Activated naive CD4-positive, alpha-beta T cell treated with anti-CD3 and anti-CD28 coated beads, Interleukin-2, amount 10 ng/mL, durations not matched to agents 7 days and 5 days (primary cell): ENCODE measurements around the gene ANO1.

Experiments used
- CTCF ChIA-PET: fragments of 350-600 bp; sonication (Branson Sonifier 250); formaldehyde crosslinking; loops from one replicate; lab custom pipeline; 2021; ENCODE audit warnings: antibody characterized with exemption; lab: Charles Lee
- DNase-seq: peaks from one replicate; pipeline ENCODE4 v3.0.0-alpha.2; 2020
- H3K27ac Mint-ChIP-seq: one replicate; pipeline ENCODE4 v1.8.0; 2021; ENCODE audit warnings: mild to moderate bottlenecking, moderate library complexity, mixed read lengths
- H3K27me3 Mint-ChIP-seq: one replicate; pipeline ENCODE4 v1.8.0; 2021; ENCODE audit warnings: mild to moderate bottlenecking, mixed read lengths
- H3K36me3 Mint-ChIP-seq: one replicate; pipeline ENCODE4 v1.8.0; 2021; ENCODE audit warnings: mixed read lengths
- H3K4me1 Mint-ChIP-seq: one replicate; pipeline ENCODE4 v1.8.0; 2021; ENCODE audit warnings: mixed read lengths
- H3K4me3 Mint-ChIP-seq: one replicate; pipeline ENCODE4 v1.8.0; 2021; ENCODE audit warnings: mild to moderate bottlenecking, moderate library complexity, mixed read lengths
- H3K9me3 Mint-ChIP-seq: one replicate; pipeline ENCODE4 v1.8.0; 2021; ENCODE audit warnings: mixed read lengths

ANO1 gene

GRCh38 chr11:70064008-70064725 lies 13.9 kb upstream of the ANO1 start:
- H3K4me3 Mint-ChIP-seq, result no peak overlapping the region
- no peaks in the 10 kb centered on the region for H3K4me1 Mint-ChIP-seq
- peaks cover 21% of the 10 kb centered on the region for H3K27me3 Mint-ChIP-seq
- H3K27ac Mint-ChIP-seq, result no peak overlapping the region
- no peaks in the 10 kb centered on the region for H3K36me3 Mint-ChIP-seq
- H3K9me3 Mint-ChIP-seq, result no peaks in the 10 kb centered on the region
- CTCF ChIA-PET, result no interaction called here
- DNase-seq, result no peak

- no peaks in the 10 kb centered on the region for H3K9me3 Mint-ChIP-seq
- H3K4me1 Mint-ChIP-seq, result no peaks in the 10 kb centered on the region
- no peak for DNase-seq
- CTCF ChIA-PET, result interaction anchor here (0.6 kb wide), 1 partner anchor 163 kb away, joined by 3 read pairs; no protein-coding TSS in a partner anchor
- no peaks in the 10 kb centered on the region for H3K36me3 Mint-ChIP-seq
- no peak overlapping the region for H3K4me3 Mint-ChIP-seq
- H3K27ac Mint-ChIP-seq, result no peak overlapping the region
- H3K27me3 Mint-ChIP-seq, result peaks cover 23% of the 10 kb centered on the region
Observed at GRCh38 chr11:70064726-70065317, 13.3 kb upstream of the ANO1 start.

GRCh38 chr11:70065318-70066135 lies 12.6 kb upstream of the ANO1 start:
- DNase-seq, result no peak
- CTCF ChIA-PET, result interaction anchor here (0.6 kb wide), 1 partner anchor 164 kb away, joined by 3 read pairs; no protein-coding TSS in a partner anchor
- Mint-ChIP-seq H3K4me3 (no peak overlapping the region), H3K4me1 (no peaks in the 10 kb centered on the region), H3K27ac (no peak overlapping the region), H3K36me3 (no peaks in the 10 kb centered on the region), H3K9me3 (no peaks in the 10 kb centered on the region), H3K27me3 (peaks cover 29% of the 10 kb centered on the region)

- Mint-ChIP-seq H3K27me3 (peaks cover 32% of the 10 kb centered on the region), H3K9me3 (no peaks in the 10 kb centered on the region), H3K4me3 (no peak overlapping the region), H3K4me1 (no peaks in the 10 kb centered on the region), H3K36me3 (no peaks in the 10 kb centered on the region), H3K27ac (no peak overlapping the region)
- CTCF ChIA-PET, result no interaction called here
- no peak for DNase-seq
Observed at GRCh38 chr11:70066136-70066520, 12.0 kb upstream of the ANO1 start.

GRCh38 chr11:70066628-70067027 lies 11.5 kb upstream of the ANO1 start:
- no peak overlapping the region for H3K27ac Mint-ChIP-seq
- H3K4me3 Mint-ChIP-seq, result no peak overlapping the region
- no peaks in the 10 kb centered on the region for H3K4me1 Mint-ChIP-seq
- CTCF ChIA-PET, result no interaction called here
- H3K9me3 Mint-ChIP-seq, result no peaks in the 10 kb centered on the region
- DNase-seq, result no peak
- H3K36me3 Mint-ChIP-seq, result no peaks in the 10 kb centered on the region
- H3K27me3 Mint-ChIP-seq, result peaks cover 33% of the 10 kb centered on the region

- no peak for DNase-seq
- CTCF ChIA-PET, result no interaction called here
- Mint-ChIP-seq H3K27me3 (peaks cover 37% of the 10 kb centered on the region), H3K9me3 (no peaks in the 10 kb centered on the region), H3K36me3 (no peaks in the 10 kb centered on the region), H3K27ac (no peak overlapping the region), H3K4me1 (no peaks in the 10 kb centered on the region), H3K4me3 (no peak overlapping the region)
Observed at GRCh38 chr11:70067036-70067435, 11.1 kb upstream of the ANO1 start.

GRCh38 chr11:70067591-70068341 lies 10.4 kb upstream of the ANO1 start:
- Mint-ChIP-seq H3K27me3 (peaks cover 44% of the 10 kb centered on the region), H3K9me3 (no peaks in the 10 kb centered on the region), H3K36me3 (no peaks in the 10 kb centered on the region), H3K4me3 (no peak overlapping the region), H3K4me1 (no peaks in the 10 kb centered on the region), H3K27ac (no peak overlapping the region)
- DNase-seq, result no peak
- CTCF ChIA-PET, result no interaction called here

- DNase-seq, result no peak
- CTCF ChIA-PET, result no interaction called here
- H3K36me3 Mint-ChIP-seq, result no peaks in the 10 kb centered on the region
- no peak overlapping the region for H3K4me3 Mint-ChIP-seq
- H3K9me3 Mint-ChIP-seq, result no peaks in the 10 kb centered on the region
- H3K27ac Mint-ChIP-seq, result no peak overlapping the region
- H3K27me3 Mint-ChIP-seq, result peaks cover 50% of the 10 kb centered on the region
- no peaks in the 10 kb centered on the region for H3K4me1 Mint-ChIP-seq
Observed at GRCh38 chr11:70068345-70068744, 9.8 kb upstream of the ANO1 start.

- Mint-ChIP-seq H3K4me3 (no peak overlapping the region), H3K4me1 (no peaks in the 10 kb centered on the region), H3K27me3 (peaks cover 56% of the 10 kb centered on the region), H3K9me3 (no peaks in the 10 kb centered on the region), H3K27ac (no peak overlapping the region), H3K36me3 (no peaks in the 10 kb centered on the region)
- DNase-seq, result no peak
- CTCF ChIA-PET, result no interaction called here
Observed at GRCh38 chr11:70068950-70069349, 9.2 kb upstream of the ANO1 start.

- no peaks in the 10 kb centered on the region for H3K4me1 Mint-ChIP-seq
- CTCF ChIA-PET, result no interaction called here
- no peak overlapping the region for H3K4me3 Mint-ChIP-seq
- H3K27ac Mint-ChIP-seq, result no peak overlapping the region
- no peaks in the 10 kb centered on the region for H3K9me3 Mint-ChIP-seq
- no peak for DNase-seq
- peaks cover 68% of the 10 kb centered on the region for H3K27me3 Mint-ChIP-seq
- no peaks in the 10 kb centered on the region for H3K36me3 Mint-ChIP-seq
Observed at GRCh38 chr11:70070706-70071105, 7.4 kb upstream of the ANO1 start.

GRCh38 chr11:70071996-70072395 lies 6.1 kb upstream of the ANO1 start:
- Mint-ChIP-seq H3K27me3 (peaks cover 81% of the 10 kb centered on the region), H3K4me3 (no peak overlapping the region), H3K9me3 (no peaks in the 10 kb centered on the region), H3K27ac (no peak overlapping the region), H3K36me3 (no peaks in the 10 kb centered on the region), H3K4me1 (no peaks in the 10 kb centered on the region)
- CTCF ChIA-PET, result no interaction called here
- no peak for DNase-seq

GRCh38 chr11:70072461-70072860 lies 5.7 kb upstream of the ANO1 start:
- CTCF ChIA-PET, result no interaction called here
- H3K36me3 Mint-ChIP-seq, result no peaks in the 10 kb centered on the region
- peaks cover 85% of the 10 kb centered on the region for H3K27me3 Mint-ChIP-seq
- H3K9me3 Mint-ChIP-seq, result no peaks in the 10 kb centered on the region
- no peak overlapping the region for H3K27ac Mint-ChIP-seq
- no peaks in the 10 kb centered on the region for H3K4me1 Mint-ChIP-seq
- DNase-seq, result no peak
- H3K4me3 Mint-ChIP-seq, result no peak overlapping the region

- H3K4me3 Mint-ChIP-seq, result no peak overlapping the region
- no peaks in the 10 kb centered on the region for H3K4me1 Mint-ChIP-seq
- H3K9me3 Mint-ChIP-seq, result no peaks in the 10 kb centered on the region
- H3K27me3 Mint-ChIP-seq, result peaks cover 85% of the 10 kb centered on the region
- CTCF ChIA-PET, result no interaction called here
- no peak for DNase-seq
- no peaks in the 10 kb centered on the region for H3K36me3 Mint-ChIP-seq
- H3K27ac Mint-ChIP-seq, result no peak overlapping the region
Observed at GRCh38 chr11:70072861-70073755, 5.0 kb upstream of the ANO1 start.
